HG02973 (cell line): ENCODE measurements around the gene ANKRD40.

Experiments used
- ATAC-seq: cut with Tn5 transposase; IDR thresholded peaks from one replicate; pipeline ENCODE4 v1.9.1; 2021; ENCODE audit warnings: moderate library complexity; ENCODE audit not compliant: unreplicated experiment

The ANKRD40 gene

DNA sequence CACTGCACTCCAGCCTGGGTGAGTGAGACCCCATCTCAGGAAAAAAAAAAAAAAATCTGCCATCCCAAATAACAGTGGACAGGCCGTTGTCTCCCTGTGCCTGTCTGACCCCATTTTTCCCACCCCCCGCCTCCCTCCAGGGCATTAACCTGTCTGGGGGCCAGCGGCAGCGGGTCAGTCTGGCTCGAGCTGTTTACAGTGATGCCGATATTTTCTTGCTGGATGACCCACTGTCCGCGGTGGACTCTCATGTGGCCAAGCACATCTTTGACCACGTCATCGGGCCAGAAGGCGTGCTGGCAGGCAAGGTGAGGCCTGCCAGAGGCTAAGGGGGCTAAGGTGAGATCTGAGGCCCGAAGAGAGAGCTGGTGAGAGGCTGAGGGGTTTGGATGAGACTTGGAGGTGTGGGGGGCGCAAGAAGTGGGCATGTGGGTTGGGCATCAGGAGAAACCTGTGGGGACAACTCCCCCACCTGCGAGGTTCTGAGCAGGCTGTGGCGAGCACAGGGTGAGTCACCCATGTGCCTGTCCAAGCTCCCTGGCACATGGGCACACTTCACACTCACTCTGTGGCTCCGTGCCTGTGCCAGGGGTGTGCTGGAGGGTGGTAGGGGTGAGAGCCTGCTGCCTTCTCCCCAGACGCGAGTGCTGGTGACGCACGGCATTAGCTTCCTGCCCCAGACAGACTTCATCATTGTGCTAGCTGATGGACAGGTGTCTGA, 34.7 kb downstream of the ANKRD40 start:
- ATAC-seq = no peak

DNA sequence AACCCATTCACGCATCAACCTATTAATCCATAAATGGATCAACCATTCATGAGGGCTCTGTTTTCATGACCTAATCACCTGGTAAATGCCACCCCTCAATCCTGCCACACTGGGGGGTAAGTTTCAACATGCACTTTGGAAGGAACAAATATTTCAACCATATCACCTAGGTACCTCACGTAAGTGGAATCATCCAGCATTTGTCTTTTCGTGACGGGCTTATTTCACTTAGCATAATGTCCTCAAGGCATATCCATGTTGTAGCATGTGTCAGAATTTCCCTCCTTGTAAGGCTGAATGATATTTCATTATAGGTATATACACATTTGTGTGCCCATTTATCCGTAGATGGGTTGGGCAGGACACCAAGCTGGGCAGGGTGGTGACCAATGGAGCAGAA, 35.6 kb downstream of the ANKRD40 start:
- no peak for ATAC-seq

DNA sequence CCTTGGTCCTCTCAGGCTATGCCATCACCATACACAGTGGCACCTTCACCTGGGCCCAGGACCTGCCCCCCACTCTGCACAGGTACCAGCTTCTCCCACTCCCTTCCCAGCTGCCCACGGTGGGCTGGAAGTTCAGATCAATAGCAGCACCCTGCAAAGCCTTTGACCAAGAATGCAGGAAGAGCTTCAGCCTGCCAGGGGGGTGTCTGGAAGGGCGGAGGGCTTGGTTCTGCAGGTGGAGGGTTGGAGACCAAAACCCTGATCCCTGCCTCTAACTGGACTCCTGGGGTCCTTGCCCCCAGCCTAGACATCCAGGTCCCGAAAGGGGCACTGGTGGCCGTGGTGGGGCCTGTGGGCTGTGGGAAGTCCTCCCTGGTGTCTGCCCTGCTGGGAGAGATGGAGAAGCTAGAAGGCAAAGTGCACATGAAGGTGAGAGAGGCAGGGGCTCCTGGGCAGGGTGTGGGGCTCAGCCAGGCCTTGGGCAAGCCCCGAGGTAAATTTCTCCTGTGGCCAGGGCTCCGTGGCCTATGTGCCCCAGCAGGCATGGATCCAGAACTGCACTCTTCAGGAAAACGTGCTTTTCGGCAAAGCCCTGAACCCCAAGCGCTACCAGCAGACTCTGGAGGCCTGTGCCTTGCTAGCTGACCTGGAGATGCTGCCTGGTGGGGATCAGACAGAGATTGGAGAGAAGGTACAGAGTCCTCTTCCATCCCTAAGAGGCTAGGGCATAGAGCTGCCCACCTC, 38.7 kb downstream of the ANKRD40 start:
- ATAC-seq = no peak

DNA sequence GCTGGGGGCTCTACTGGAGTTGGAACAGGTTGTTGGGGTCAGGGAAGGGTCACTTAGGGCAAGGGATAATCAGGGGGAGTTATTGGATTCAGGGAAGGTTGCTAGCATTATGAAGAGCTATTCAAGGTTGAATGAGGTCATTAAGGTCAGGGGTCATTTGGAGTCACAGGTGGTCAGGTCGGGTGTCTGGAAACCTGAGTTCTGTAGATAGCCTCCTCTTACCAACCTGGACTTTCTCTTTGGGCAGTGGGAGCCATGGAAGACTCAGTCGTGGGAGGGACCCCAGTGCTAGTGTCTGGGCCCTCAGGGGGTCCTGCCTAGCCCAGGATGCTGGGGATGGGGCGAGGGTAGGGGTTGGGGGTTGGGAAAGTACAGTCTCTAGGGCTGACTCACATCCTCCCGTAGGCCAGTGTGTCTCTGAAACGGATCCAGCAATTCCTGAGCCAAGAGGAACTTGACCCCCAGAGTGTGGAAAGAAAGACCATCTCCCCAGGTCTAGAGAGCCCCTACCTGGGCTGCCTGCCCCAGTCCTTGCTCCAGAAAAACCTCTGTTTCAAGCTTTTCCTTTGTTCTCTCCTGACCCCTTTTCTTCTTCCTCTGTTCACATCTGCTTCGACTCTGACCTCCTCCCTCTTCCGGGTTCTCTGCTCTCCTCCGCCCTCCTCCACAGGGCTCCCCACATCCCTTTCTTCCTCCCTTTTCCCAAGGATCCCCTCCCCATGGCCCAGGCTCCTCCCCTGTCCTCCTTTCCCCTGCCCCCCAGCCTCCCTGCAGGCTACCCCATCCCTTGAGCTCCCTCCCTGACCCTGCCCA, 39.5 kb downstream of the ANKRD40 start:
- no peak for ATAC-seq

DNA sequence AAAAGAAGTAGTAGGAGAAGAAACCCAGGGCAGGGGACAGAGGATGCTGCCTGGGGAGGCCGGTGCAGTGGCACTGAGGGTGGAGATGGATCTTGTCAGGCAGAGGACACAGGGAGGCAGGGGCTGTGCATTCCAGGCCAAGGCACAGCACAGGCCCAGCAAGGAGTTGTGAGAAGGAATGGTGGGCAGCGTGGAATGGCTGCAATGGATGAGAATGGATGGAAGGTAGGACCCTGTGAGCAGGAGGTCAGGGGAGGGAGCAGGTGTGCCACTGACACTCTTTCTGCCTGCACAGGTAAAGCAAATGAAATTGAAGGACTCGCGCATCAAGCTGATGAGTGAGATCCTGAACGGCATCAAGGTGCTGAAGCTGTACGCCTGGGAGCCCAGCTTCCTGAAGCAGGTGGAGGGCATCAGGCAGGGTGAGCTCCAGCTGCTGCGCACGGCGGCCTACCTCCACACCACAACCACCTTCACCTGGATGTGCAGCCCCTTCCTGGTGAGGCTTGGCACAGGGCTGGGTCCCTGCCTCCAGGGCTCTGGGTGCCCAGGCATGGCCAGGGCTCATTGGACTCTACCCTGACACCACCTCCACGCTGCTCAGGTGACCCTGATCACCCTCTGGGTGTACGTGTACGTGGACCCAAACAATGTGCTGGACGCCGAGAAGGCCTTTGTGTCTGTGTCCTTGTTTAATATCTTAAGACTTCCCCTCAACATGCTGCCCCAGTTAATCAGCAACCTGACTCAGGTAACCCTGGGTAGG, 40.3 kb downstream of the ANKRD40 start:
- no peak for ATAC-seq

DNA sequence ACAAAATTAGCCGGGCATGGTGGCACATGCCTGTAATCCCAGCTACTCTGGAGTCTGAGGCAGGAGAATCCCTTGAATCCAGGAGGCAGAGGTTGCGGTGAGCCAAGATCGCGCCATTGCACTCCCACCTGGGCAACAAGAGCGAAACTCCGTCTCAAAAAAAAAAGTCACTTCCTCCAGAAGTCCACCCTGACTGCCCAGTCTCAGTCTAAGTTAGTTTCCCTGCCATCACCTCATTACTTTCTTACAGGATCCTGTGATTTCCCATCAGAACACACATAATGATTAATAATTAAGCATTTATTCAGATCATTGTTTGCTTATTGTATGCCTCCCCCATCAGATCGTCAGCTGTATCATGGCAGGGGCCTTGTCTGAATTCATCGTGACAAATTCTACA, 41.4 kb downstream of the ANKRD40 start:
- no peak for ATAC-seq

DNA sequence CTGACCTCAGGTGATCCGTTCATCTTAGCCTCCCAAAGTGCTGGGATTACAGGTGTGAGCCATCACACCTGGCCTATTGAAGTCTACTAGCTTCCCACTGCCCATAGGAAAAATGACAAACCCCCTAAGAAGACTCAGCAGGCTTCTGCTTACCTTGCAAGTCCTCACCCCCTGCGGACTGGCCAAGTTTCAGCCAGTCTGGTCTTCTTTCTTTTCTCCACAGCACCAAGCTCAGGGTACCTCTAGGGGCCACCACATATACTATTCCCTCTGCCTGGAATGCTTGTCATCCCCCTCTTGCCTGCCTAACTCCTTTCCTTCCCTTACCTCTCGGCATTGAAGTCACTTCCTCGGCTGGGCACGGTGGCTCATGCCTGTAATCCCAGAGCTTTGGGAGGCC, 41.9 kb downstream of the ANKRD40 start:
- no peak for ATAC-seq

DNA sequence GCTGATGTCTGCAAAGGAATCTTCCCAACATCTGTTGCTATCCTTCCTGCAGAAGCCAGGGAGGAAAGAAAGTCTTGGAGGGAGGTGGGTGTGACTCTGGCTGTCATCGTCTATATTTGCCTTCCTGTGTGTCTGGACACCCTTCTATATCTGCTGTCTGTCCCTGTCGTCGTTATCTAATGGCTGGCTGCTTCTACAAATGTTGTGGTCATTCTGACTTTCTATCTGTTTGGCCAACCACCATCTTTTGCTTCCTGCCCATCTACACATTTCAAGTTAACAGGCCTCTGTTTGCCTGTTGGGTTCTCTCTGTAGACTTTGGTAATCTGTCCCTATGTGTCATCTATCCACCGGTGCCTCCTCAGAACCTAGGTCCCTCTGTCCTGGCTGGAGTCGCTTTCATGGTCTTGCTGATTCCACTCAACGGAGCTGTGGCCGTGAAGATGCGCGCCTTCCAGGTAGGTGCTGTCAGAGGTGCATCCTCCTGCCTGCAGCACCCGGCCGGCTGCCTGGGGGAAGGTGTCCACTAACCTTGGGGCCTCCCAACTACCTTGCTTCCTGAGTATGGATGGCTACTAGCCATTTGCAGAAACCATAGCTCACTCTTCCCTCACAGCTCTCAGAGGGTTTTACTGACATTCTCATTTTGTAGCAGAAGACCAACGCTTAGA, 42.8 kb downstream of the ANKRD40 start:
- no peak for ATAC-seq

DNA sequence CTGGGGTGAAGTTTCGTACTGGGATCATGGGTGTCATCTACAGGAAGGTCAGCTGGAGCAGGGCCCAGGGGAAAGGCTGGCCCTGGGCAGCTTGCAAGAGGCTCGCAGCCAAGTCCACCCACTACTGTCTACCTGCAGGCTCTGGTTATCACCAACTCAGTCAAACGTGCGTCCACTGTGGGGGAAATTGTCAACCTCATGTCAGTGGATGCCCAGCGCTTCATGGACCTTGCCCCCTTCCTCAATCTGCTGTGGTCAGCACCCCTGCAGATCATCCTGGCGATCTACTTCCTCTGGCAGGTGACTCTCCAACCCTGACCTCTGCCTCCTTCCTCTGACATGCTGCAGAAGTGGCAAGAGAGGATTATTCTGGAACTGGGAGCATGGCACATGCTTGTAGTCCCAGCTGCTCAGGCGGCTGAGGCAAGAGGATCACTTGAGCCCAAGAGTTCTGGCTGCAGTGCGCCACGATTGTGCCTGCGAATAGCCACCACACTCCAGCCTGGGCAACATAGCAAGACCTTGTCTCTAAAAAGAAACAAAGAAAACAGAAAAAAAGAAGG, 43.8 kb downstream of the ANKRD40 start:
- ATAC-seq = no peak

DNA sequence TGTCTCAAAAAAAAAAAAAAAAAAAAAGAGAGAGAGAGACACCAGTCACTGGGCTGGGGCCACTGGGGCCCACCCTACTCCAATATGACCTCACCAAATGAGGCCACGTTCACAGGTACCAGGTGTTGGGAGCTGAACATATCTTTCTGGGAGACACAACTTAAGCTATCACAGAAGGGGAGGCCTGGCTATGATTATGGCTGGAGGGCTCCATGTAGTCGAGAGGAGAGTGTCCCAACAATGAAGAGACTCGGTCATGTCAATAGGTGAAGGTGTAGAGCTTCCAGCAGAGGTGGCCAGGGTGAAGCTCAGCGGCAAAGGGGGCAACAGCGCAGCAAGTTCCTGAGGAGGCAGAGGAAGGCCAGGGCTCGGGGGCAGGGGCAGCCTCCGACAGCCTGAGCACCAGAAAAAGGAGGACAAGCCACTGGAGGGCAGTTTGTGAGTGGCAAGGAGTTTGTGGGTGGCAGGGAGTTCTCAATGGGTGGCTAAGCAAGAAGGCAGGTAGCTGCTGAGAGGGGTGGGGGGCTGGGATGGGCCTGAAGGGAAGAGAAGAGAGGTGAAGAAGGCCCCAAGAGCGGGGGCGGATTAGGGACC, 45.0 kb downstream of the ANKRD40 start:
- no peak for ATAC-seq

DNA sequence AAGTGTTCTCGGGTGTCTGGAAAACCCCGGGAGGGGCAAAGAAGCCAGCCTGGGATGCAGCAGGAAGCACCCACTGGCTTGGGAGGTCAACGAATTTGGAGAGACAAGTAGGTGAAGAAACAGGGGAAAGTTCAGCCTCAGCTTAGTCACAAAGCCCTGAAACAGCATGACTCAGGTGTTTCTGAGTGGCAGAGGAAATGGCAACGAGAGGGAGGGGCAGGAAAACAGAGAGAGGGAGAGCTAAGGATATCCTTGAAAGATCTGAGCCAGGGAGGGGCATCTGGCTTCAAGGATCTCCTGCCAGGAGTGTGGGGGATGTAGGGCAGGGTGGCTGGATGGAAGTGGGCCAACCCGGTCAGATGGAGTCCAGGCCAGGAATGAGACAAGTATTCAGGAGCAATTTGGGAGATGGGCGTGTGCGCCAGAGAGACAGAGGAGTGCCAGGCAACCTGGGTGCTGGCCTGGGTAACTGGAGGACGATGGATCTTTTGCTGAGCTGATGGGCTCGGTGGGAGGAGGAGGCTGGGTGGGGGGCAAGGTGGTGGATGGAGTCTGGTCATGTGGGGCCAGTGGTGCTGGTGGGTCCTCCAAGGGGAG, 45.8 kb downstream of the ANKRD40 start:
- no peak for ATAC-seq

DNA sequence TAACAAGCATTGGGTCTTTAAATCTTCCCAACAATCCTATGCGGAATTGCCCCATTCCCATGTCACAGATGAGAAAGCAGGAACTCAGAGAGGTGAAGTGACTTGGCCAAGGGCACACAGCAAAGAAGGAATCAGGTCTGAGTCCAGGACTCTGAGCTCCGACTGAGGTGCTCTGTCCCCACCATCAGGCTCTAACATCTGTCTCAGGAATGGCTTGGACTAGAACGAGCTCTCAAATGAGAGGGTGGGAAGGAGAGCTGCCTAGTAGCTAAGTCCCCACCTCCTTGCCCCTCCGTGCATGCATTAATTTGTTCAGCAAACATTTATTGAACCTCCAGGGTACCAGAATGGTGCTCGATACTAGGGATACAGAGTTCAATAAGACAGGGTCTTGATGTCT, 46.4 kb downstream of the ANKRD40 start:
- ATAC-seq = no peak

DNA sequence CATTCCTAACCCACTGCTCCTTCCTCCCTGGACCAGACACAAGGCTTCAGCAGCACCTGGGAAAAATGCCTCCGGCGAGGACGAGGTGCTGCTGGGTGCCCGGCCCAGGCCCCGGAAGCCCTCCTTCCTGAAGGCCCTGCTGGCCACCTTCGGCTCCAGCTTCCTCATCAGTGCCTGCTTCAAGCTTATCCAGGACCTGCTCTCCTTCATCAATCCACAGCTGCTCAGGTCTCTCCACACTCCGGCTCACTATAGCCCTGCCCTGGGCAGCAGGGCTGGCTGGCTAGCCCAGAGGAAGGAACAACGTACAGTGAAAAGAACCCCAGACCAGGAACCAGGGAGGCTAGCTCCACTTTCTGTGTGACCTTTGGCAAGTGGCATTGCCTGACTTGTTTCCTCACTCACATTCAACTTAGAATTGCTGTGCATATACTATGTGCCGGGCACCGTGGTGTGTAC, 46.8 kb downstream of the ANKRD40 start:
- no peak for ATAC-seq

DNA sequence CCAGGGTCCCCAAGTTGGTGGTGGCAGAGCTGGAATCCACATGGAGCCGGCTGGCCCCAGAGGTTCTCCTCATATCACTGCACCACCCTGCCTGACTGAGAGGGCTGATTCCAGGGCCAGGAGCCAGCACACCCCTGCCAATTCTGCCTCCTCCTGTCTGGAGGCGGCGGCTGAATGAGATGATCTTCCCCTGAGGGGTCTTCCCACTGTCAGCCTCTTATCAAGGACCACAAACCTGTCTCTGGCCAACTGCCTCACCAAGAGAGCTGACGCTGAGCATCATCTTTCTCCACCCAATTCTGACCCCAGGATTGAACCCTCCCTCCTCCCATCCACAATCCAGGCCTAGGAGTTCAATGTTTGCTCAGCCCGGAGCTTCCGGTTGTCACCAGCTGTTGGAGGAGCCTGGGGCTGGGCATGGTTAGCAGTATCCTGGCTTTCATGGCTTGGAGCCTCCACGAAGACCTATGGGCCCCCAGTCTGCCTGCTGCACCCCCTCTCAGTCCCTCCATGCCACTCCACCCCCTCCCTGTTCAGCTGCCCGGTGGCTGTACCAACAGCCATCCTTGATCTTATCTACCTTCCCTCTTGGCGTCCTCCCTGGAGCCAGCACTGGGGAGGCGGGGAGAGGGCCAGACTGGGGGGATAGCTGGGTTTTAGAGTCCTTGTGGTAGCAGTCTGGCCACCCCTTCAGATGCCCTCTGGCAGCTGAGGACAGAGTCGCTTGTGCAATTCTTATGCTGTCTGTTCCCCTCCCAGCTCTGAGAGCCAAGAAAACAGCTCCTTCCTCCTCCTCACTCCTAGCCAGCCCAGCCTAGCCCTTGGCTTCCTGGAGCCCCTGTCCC, 47.5 kb downstream of the ANKRD40 start:
- no peak for ATAC-seq

DNA sequence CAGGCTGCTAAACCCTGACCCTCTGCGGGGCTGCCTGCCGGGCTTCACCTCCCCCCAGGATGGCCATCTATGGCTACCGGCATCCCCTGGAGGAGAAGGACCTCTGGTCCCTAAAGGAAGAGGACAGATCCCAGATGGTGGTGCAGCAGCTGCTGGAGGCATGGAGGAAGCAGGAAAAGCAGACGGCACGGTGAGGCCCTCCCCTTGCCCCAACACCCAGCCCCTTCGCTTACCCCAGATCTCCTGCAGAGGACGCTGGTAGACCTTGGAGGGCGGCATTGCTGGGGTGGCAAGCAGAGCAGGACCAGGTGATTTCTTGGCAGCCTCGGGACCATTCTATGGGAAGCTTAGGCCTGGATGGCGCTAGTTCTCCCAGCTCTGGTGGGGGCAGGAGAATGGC, 48.5 kb downstream of the ANKRD40 start:
- ATAC-seq = no peak

DNA sequence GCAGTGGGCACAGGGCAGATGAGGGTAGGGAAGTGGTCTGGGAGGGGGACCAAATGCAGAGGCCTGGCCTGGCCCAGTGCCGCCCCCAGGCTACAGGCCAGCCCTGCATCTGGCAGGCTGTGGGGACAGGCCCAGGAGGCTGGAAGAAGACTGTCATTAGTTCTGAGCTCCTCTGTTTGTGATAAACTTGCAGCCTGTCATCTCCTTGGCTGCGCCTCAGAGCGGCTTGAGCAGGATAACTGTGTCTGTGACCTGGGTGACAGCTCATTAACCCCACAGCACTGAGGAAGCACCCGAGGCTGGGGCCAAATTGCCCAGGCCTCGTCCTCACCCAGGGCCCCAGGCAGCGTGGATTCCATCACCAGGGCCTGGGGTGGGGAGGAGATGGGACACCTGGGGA, 49.1 kb downstream of the ANKRD40 start:
- no peak for ATAC-seq

DNA sequence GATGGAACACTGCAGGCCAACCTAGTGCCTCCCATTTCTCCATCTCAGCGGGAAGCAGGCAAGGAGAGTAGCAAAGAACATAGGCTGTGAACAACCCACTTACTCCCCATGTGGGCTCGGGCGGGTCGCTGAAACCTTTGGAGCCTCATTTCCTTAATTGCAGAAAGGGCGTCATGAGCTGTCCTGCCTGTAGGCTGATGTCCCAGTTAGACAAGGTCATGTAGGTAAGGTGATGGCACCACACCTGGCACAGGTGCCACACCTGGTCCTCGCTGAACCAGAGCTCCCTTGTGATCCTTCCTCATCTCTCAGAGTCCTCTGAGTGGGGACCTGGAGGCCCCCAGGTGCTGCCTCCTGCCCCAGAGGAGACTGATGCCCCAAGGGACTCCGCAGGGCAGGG, 50.1 kb downstream of the ANKRD40 start:
- no peak for ATAC-seq

DNA sequence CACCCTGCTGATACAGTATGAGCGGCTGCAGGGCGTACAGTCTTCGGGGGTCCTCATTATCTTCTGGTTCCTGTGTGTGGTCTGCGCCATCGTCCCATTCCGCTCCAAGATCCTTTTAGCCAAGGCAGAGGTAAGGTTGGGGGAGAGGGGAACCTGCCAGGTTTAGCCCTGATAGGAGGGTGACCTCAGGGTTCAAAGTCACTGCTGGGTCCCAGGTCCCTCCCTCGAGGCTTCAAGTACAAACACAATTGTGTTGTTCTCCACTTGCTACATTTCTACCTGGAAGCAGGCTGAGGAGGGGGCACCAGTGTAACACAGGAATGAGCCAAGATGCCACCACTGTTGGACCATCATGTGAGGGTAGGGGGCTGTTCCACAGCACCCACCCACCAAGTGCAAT, 50.7 kb downstream of the ANKRD40 start:
- ATAC-seq = no peak
